Measurements from ENCODE around the gene PTTG1IP2. TPM values are rescaled to one million over a fixed set of nuclear protein-coding genes. Genes with fewer than 3 reads are reported as not detected.

PTTG1IP2 gene
- total and polyA plus RNA-seq, 2 experiments from 2014 or later, result not detected

DNA sequence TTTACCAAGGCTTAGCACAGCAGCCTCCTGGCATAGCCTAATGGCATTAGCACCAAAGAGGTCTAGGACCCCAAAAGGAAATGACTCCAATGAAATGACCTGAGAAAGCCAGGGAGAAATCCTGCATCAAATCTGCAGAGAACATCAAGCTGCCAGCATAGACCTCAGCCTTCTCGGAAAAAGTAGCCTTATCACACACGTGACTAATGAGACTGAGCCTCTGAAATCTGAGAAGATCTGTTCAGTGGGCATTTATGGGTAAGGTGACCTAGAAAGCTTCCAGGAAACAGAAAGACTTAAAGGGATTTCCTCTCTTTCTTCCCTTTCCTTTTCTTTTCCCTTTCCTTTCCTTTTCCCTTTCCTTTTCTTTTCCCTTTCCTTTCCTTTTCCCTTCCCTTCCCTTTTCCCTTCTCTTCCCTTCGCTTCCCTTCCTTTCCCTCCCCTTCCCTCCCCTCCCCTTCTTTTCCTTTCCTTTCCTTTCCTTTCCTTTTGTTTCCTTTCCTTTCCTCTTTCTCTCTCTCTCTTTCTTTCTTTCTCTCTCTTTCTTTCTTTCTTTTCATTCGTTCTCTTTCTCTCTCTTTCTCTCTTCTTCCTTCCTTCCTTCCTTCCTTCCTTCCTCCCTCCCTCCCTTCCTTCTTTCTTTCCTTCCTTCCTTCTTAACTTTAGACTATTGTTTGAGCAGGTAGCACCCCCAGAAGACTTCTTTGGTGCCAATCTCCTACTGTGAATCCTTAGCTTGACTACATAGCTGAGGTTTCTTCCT is 23.1 kb upstream of the PTTG1IP2 start:
- Mint-ChIP-seq H3K4me1 (no peaks in the 10 kb centered on the region), H3K4me3 (no peak overlapping the region), H3K36me3 (ENCODE audit: low read depth) (no peaks in the 10 kb centered on the region), H3K27ac (no peak overlapping the region), H3K9me3 (no peaks in the 10 kb centered on the region), H3K27me3 (ENCODE audit: insufficient read depth, low read depth, poor library complexity) (no peaks in the 10 kb centered on the region)
- ATAC-seq (no peak), DNase-seq (ENCODE audit: low spot score) (no peak)
- Histone ChIP-seq H3K27me3 (ENCODE audit: insufficient read depth) (no peaks in the 10 kb centered on the region), H3K4me2 (no peak overlapping the region), H3K36me3 (ENCODE audit: insufficient read depth) (no peaks in the 10 kb centered on the region), H3K9me2 (ENCODE audit: insufficient read depth) (0 out of 2 replicates have a peak, but pooled peaks cover 4% of the 10 kb centered on the region), H3K27ac (ENCODE audit: low read depth) (no peak overlapping the region), H3K4me3 (no peak overlapping the region), H4K20me1 (replicated peaks; ENCODE audit: insufficient read depth) (no peaks in the 10 kb centered on the region), H2AFZ (no peak overlapping the region), H3K79me2 (replicated peaks; ENCODE audit: insufficient read depth) (no peaks in the 10 kb centered on the region), H3K4me1 (ENCODE audit: insufficient read depth) (no peaks in the 10 kb centered on the region), H3F3A (replicated peaks; ENCODE audit: low read depth) (no peaks in the 10 kb centered on the region)
- TF ChIP-seq JUNB (IDR thresholded peaks at IDR 0.05; ENCODE audit: unreplicated experiment), result no peak

DNA sequence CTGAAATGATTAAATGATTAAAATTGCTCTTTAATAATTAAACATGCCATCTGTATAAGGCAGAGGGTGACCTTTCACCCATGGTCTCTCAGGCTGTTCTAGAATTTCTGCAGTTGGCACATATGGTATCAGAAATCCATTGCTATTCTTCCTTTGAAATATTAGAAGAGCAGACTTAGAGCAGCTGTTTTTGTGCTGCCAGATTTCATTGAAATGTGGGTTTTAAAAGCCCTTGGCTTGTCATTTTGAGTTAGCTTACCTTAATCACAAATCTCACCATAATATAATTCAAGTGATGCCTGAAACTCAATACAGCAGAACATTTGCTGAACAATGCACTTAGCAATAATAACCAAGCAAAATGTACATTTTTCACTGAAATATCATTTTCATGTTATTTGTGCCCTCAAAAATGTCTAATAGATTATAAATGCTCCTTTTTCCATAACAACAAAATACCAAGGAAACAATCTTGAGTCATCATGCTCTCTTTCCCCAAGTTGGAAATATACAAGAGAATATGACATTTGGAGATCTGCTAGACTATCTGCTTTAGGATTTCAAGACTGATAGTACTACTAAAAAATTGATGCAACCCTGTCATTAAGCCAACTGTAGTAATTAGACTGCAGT is 16.1 kb upstream of the PTTG1IP2 start:
- Histone ChIP-seq H3K79me2 (replicated peaks; ENCODE audit: insufficient read depth) (no peaks in the 10 kb centered on the region), H2AFZ (no peak overlapping the region), H3K9me2 (ENCODE audit: insufficient read depth) (0 out of 2 replicates have a peak, but pooled peaks cover 4% of the 10 kb centered on the region), H3K27me3 (ENCODE audit: insufficient read depth) (no peaks in the 10 kb centered on the region), H3K4me3 (no peak overlapping the region), H4K20me1 (replicated peaks; ENCODE audit: insufficient read depth) (no peaks in the 10 kb centered on the region), H3K36me3 (ENCODE audit: insufficient read depth) (no peaks in the 10 kb centered on the region), H3K27ac (ENCODE audit: low read depth) (no peak overlapping the region), H3F3A (replicated peaks; ENCODE audit: low read depth) (no peaks in the 10 kb centered on the region), H3K4me2 (no peak overlapping the region), H3K4me1 (ENCODE audit: insufficient read depth) (no peaks in the 10 kb centered on the region)
- peaks cover 2% of the 10 kb centered on the region for H3K27me3 Mint-ChIP-seq (ENCODE audit: insufficient read depth, low read depth, poor library complexity)
- H3K9me3 Mint-ChIP-seq, result no peaks in the 10 kb centered on the region
- no peak overlapping the region for H3K4me3 Mint-ChIP-seq
- DNase-seq (ENCODE audit: low spot score) (no peak), ATAC-seq (no peak)
- no peaks in the 10 kb centered on the region for H3K36me3 Mint-ChIP-seq (ENCODE audit: low read depth)
- H3K4me1 Mint-ChIP-seq, result peaks cover 4% of the 10 kb centered on the region; the same call in 2 of the 3 replicates
- H3K27ac Mint-ChIP-seq, result no peak overlapping the region
- TF ChIP-seq POLR2AphosphoS5 (IDR thresholded peaks at IDR 0.05; ENCODE audit: low read depth) (no peak), EZH2phosphoT487 (IDR thresholded peaks at IDR 0.05; ENCODE audit: unreplicated experiment) (no peak), ZNF331 (CRISPR knock-in tag; IDR thresholded peaks at IDR 0.05; ENCODE audit: low read depth) (no peak), NANOG (IDR thresholded peaks at IDR 0.05; ENCODE audit: borderline replicate concordance) (no peak), CREB1 (CRISPR knock-in tag; IDR thresholded peaks at IDR 0.05; ENCODE audit: low read depth) (no peak)
- TF ChIP-seq, protein P1, sequence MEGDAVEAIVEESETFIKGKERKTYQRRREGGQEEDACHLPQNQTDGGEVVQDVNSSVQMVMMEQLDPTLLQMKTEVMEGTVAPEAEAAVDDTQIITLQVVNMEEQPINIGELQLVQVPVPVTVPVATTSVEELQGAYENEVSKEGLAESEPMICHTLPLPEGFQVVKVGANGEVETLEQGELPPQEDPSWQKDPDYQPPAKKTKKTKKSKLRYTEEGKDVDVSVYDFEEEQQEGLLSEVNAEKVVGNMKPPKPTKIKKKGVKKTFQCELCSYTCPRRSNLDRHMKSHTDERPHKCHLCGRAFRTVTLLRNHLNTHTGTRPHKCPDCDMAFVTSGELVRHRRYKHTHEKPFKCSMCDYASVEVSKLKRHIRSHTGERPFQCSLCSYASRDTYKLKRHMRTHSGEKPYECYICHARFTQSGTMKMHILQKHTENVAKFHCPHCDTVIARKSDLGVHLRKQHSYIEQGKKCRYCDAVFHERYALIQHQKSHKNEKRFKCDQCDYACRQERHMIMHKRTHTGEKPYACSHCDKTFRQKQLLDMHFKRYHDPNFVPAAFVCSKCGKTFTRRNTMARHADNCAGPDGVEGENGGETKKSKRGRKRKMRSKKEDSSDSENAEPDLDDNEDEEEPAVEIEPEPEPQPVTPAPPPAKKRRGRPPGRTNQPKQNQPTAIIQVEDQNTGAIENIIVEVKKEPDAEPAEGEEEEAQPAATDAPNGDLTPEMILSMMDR (conservative IDR thresholded peaks at IDR 0.05; ENCODE audit: low read depth in 2 of 2), result no peak
- TF ChIP-seq, protein P2, sequence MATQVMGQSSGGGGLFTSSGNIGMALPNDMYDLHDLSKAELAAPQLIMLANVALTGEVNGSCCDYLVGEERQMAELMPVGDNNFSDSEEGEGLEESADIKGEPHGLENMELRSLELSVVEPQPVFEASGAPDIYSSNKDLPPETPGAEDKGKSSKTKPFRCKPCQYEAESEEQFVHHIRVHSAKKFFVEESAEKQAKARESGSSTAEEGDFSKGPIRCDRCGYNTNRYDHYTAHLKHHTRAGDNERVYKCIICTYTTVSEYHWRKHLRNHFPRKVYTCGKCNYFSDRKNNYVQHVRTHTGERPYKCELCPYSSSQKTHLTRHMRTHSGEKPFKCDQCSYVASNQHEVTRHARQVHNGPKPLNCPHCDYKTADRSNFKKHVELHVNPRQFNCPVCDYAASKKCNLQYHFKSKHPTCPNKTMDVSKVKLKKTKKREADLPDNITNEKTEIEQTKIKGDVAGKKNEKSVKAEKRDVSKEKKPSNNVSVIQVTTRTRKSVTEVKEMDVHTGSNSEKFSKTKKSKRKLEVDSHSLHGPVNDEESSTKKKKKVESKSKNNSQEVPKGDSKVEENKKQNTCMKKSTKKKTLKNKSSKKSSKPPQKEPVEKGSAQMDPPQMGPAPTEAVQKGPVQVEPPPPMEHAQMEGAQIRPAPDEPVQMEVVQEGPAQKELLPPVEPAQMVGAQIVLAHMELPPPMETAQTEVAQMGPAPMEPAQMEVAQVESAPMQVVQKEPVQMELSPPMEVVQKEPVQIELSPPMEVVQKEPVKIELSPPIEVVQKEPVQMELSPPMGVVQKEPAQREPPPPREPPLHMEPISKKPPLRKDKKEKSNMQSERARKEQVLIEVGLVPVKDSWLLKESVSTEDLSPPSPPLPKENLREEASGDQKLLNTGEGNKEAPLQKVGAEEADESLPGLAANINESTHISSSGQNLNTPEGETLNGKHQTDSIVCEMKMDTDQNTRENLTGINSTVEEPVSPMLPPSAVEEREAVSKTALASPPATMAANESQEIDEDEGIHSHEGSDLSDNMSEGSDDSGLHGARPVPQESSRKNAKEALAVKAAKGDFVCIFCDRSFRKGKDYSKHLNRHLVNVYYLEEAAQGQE (IDR thresholded peaks at IDR 0.05; ENCODE audit: unreplicated experiment), result no peak
- TF ChIP-seq, protein P3, sequence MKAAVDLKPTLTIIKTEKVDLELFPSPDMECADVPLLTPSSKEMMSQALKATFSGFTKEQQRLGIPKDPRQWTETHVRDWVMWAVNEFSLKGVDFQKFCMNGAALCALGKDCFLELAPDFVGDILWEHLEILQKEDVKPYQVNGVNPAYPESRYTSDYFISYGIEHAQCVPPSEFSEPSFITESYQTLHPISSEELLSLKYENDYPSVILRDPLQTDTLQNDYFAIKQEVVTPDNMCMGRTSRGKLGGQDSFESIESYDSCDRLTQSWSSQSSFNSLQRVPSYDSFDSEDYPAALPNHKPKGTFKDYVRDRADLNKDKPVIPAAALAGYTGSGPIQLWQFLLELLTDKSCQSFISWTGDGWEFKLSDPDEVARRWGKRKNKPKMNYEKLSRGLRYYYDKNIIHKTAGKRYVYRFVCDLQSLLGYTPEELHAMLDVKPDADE (IDR thresholded peaks at IDR 0.05), result no peak

All from GM23338 (cell line).